ENCODE data around the gene PERCC1.

PERCC1 gene

DNA sequence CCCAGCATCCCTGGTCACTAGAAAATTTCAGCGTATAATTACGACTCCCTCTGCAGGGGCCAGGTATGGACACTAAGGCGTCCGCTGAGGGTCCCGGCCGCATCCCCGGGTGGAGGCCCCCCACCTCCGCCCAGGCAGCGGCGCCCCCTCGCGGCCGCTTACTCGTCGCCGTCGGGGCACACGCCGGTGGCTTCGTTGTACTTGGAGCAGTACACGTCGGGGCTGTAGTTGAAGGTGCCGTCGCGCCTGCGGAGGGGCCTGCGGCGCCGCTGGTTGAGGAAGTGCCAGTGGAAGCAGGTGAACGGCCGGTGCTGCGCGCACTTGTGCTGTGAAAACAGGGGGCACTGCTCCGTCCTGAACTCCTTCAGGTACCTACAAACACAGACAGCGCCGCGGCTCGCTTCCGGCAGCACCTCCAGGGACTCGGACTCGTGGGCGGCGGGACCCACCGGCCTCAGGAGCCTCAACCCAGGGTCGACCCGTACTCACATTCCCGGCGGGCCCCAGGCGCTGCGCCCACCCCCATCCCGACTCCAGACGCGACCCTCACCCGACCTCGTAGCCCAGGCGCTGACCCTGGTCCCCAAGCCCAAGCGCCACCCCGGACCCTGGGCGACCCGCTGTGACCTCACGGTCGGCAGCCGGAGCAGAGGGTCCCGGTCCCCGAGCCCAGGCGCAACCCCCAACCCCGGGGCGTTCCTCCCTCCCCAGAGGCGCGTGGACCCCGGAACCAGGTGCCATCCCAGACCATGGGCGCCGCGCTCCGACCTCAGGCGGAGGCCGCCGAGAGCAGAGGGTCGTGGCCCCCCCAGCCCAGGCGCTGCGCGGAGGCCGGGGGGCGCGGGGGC is 17.0 kb upstream of the PERCC1 start:
- no peak for FAIRE-seq

DNA sequence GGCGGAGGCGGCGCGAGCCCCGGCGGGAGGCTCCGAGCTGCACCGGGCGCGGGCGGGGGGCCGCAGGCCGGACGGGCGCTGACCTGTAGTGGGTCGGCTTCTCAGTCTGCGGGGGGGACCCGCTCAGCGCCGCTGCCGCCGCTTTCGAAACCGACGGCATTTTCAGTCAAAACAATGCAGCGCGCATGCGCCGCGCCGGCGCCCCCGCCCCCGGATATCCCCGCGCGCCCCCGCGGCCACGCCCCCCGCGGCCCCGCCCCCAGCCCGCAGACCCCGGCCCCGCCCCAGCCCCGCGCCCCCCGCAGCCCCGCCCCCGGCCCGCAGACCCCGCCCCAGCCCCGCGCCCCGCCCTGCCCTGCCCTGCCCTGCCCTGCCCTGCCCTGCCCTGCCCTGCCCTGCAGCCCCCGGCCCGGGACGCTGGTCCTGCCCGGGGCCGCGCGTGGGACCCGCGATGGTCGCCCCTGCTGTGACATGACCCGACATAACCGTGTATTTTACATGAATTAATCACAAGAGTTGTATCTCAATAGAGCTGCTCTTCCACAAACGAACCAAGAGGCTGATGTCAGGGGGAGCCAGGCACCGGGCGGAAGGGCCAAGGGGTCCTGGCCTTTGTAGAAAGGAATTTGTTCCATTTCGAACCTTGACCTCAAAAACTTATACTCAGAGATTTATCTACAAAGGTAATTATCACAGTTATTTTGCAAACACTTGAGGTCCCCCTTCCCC is 16.2 kb upstream of the PERCC1 start, which contains the start of gene UNKL:
Gene UNKL, minus strand, starts transcription at position 173 of the 729 bp plus-strand sequence. Its CDS starts 13 bp downstream, at position 160.
- no peak for FAIRE-seq

DNA sequence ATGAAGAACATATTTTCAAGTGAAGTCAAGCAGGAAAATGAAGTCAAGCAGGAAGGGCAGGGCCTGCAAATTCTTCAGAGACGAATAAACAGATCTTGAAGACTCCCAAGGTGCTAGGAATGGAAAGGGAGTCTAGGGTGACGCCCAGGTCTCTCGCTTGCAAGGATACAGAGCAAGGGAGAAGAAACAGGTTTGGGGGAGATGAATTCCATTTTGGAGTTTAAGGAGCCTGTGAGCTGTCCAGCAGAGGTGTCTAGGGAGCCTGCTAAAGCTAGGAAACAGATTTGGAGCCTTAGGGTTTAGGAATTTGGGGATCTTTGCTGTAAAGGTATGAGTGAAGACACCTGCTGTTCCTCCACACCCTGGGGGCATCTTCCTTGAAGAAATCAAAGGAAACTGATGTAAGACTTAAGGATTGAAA is 14.3 kb upstream of the PERCC1 start:
- no peak for FAIRE-seq

- FAIRE-seq: no peak
Observed at GRCh38 chr16:1420111-1420539, 10.8 kb upstream of the PERCC1 start.

DNA sequence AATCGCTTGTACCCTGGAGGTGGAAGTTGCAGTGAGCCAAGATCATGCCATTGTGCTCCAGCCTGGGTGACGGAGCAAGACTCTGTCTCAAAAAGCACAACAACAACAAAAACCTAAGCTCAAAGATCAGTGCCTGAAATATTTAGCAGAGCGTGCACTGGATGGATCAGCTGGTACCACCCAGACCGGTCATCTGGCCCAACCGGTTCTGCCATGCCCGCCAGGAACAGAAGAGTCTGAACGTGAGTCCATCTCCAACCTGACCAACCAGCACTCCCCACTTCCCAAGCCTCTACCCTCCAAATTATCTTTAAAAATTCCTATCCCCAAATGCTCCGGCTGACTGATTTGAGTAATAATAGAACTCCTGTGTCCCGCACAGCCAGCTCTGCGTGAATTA is 8.8 kb upstream of the PERCC1 start:
- FAIRE-seq: no peak

GRCh38 chr16:1424028-1424427 is 6.8 kb upstream of the PERCC1 start:
- FAIRE-seq: no peak

GRCh38 chr16:1425616-1426370 is 5.1 kb upstream of the PERCC1 start:
- no peak for FAIRE-seq

- no peak for FAIRE-seq
Observed at GRCh38 chr16:1426734-1427471, 4.0 kb upstream of the PERCC1 start.

DNA sequence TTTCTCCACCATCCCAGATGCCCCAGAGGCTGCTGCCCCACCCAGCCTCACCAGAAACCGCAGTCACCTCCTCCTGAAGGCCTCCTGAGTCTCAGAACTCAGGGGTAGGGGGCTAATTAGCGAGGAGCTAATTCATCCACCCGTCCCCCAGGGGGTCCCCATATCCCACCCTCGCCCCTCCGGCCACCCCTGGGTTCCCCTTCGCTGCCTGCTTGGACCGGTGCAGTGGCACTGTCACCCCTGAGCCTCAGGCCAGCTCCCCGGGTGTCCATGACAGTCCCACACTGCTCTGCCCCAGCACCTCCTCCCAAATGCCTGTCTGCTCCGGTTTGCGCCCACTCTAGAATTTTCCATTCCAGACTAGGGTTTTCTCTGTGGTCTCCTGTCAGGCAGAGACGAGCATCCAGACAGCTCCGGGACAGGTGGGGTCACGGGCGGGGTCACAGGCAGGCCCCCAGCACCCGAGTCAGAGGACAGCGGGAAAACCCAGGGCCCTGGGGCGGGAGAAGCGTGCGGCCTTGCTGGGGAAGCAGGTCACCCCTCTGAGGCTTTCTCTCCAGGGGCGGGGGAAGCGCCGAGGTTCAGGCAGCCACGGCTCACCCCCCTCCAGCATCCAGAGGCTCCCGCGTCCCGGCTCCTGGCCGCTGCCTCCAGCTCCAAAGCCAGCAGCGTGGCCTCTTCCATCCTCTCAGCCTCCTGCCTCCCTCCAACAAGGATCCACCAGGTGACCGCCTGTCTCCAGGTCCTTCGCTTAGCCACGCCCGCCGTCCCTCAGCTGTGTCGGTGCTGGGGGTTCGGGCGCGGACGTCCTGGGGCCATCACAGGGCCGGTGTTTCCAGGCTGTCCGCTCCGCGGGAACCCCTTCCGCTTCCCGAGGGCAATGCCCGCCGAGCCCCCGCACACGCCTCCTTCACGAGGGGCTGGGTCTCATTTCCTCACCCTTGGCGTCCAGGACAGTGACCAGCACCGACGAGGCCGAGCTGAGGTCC is 3.1 kb upstream of the PERCC1 start:
- no peak for FAIRE-seq

DNA sequence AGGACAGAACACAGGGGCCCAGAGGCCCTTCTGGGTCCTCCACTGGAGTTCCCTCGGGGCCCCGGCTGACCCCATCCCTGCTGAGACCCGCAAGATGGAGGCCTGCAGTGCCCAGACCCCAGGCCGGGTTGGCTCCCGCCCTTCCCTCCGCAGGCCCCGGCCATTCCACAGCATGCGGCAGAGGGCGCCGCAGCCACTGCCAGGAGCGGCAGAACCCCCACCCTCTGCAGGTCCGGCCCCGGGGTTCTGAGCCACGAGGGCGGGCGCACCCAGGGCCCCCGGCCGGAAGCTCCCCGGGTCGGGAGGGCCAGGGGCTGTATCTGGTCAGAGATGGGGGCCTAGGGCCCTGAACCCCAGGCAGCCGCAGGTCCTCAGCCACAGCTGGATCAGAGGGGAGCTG is 2.4 kb upstream of the PERCC1 start:
- FAIRE-seq: no peak

DNA sequence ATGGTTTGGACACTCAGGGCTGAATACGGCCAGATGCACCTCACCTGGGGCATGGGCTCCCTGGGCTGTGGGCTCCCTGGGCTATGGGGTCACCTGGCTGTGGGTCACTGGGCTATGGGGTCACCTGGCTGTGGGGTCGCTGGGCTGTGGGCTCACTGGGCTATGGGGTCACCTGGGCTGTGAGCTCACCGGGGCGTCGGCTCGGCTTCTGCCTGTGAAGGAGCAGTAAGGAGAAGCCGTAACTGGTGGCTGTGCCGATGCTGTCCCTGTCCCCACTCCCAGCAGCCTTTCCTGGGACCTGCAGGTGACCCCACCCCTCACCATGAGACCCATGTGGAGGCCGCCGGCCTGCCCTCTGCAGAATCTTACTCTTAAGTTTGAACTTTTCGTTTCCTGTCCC is 1.9 kb upstream of the PERCC1 start:
- no peak for FAIRE-seq

- FAIRE-seq: no peak
Observed at GRCh38 chr16:1429631-1430030, 1.2 kb upstream of the PERCC1 start.

DNA sequence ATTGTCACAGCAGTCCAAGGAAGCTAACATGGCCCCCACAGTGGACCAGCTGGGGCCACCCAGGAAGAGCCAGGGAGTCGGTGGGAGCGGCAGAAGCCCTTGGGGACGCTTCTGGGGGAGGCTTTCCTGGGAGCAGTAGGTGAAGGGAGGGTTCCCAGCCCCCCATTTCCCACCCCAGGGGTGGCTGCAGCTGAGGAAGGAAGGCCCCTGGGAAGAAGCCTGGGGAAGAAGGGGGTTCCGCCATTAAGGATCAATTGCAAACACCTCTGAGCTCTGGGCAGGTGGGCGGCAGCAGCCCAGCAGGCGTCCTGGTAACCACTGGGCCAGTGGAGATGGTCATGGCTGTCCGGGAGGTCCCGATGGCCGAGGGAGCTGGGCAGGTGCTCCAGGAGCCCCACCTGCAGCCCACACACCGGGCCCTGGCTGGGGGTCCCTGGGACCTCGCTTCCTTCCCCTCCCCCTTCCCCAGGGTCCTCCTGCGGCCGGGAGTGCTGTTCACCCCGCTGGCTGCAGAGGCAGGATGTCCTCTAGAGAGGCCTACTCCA is 592 bp upstream of the PERCC1 start:
- no peak for FAIRE-seq

- no peak for FAIRE-seq
Observed at GRCh38 chr16:1431497-1432270, 806 bp downstream of the PERCC1 start.

DNA sequence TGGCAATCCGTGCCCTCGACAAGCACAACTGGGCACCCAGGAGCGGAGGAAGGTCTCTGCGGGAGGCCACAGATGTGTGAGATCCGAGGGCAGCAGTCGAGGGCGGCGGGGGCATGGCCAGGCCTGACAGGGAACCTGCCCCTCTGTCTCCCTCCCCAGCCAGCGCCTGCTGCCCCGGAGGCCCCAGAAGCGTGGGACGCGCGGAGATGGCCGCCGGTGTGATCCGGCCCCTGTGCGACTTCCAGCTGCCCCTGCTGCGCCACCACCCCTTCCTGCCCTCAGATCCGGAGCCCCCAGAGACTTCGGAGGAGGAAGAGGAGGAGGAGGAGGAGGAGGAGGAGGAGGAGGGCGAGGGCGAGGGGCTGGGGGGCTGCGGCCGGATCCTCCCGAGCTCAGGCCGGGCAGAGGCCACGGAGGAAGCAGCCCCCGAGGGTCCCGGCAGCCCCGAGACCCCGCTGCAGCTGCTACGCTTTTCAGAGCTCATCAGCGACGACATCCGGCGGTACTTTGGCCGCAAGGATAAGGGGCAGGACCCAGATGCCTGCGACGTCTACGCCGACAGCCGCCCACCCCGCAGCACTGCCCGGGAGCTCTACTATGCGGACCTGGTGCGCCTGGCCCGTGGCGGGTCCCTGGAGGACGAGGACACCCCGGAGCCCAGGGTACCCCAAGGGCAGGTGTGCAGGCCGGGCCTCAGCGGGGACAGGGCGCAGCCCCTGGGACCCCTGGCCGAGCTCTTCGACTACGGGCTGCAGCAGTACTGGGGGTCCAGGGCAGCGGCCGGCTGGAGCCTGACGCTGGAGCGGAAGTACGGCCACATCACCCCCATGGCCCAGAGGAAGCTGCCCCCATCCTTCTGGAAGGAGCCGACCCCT is 1.7 kb downstream of the PERCC1 start:
- FAIRE-seq: no peak

GRCh38 chr16:1433263-1433560 is 2.3 kb downstream of the PERCC1 start:
- FAIRE-seq: no peak

GRCh38 chr16:1433756-1434155 is 2.9 kb downstream of the PERCC1 start:
- no peak for FAIRE-seq

DNA sequence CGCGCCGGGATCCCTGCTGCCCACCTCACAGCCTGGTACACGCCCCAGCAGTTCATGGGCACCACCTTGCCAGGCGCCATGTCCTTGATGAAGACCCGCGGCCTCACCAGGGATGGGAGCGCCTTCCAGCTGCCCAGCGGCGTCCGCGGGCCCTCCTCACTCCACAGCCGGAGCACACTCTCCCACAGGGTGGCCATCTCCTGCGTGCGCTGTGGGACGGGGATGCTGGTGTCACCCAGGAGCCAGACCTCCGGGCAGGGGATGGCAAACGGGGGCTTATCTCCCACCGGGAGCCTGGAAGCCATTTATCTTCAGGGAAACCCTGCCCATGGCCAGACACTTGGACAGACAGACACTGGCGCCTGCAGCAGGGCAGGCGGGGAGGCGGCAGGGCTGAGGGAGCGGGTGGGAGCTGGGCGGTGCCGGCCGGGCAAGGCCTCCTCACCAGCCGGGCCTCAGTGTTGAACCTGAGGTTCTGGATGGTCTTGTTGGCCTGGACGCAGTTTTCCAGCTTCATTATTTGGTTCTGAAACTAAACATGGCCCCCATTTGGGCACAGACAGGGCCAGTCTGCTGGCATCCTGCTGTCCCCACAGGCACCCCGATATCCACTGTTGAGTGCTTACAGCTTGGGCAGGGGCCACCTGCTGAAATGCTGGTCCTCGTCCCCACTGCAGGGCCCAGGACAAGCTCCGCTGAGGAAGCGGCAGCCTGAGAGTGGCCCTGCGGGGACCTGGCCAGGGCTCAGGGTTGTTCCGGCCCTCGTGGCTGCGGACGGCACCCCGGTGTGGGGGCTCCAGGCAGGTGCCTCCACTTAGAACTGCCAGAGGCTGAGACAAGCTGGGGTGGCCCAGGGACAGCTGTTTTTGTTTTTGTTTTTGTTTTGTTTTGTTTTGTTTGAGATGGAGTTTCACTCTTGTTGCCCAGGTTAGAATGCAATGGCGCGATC is 4.0 kb downstream of the PERCC1 start:
- no peak for FAIRE-seq

Measured in A204.1 (cell line).